Activated CD8-positive, alpha-beta memory T cell treated with anti-CD3 and anti-CD28 coated beads for 36 hours (primary cell): ENCODE data around the gene MED7. TPM values are rescaled to one million over a fixed set of nuclear protein-coding genes. Genes with fewer than 3 reads are reported as not detected.

Experiments
- CTCF ChIA-PET: fragments of 350-600 bp; sonication (Branson Sonifier 250); formaldehyde crosslinking; loops from one replicate; lab custom pipeline; 2021; ENCODE audit warnings: antibody characterized with exemption; lab: Charles Lee
- POLR2A ChIA-PET: fragments of 350-600 bp; sonication (Branson Sonifier 250); formaldehyde crosslinking; loops from one replicate; lab custom pipeline; 2021; ENCODE audit warnings: antibody characterized with exemption; lab: Charles Lee
- total RNA-seq, 2 experiments: library from RNA; stranded (reverse); gene quantifications; one replicate each; pipeline ENCODE4 v1.2.3, GENCODE V29; 2021

Gene MED7, protein sequence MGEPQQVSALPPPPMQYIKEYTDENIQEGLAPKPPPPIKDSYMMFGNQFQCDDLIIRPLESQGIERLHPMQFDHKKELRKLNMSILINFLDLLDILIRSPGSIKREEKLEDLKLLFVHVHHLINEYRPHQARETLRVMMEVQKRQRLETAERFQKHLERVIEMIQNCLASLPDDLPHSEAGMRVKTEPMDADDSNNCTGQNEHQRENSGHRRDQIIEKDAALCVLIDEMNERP
- 10 to 100 TPM; 12.2 to 12.6 TPM for total RNA-seq

GRCh38 chr5:157142317-157143126 is at the start of gene MED7:
TSS of gene MED7 (minus strand) at chr5:157142865. CDS start at chr5:157139431, 3,434 bp downstream.
- CTCF ChIA-PET: interaction anchor here (0.8 to 1.7 kb wide), 10 partner anchors 10 to 209 kb away, joined by 3 to 7 read pairs (median 3); no protein-coding TSS in a partner anchor

GRCh38 chr5:157189223-157189622 is 46.6 kb upstream of the MED7 start:
- POLR2A ChIA-PET: interaction anchor here (1.0 to 6.7 kb wide), 11 partner anchors 9 to 79 kb away, joined by 3 to 60 read pairs (median 7); partner anchors contain the start of gene ITK
- CTCF ChIA-PET: interaction anchor here (0.8 to 3.0 kb wide), 10 partner anchors 8 to 79 kb away, joined by 3 to 11 read pairs (median 5); partner anchors contain the start of gene ITK

More at GRCh38 chr5:157142317-157143126, at the start of gene MED7:
- POLR2A ChIA-PET: interaction anchor here (0.6 to 2.4 kb wide), 18 partner anchors 30 to 588 kb away, joined by 3 to 16 read pairs (median 4); partner anchors contain the start of gene ITK

- ChIA-PET POLR2A (interaction anchor here (1.5 to 6.7 kb wide), 4 partner anchors 8 to 11 kb away, joined by 4 to 60 read pairs (median 7); partner anchors contain the start of gene ITK), CTCF (interaction anchor here (1.4 to 1.7 kb wide), 3 partner anchors 11 to 80 kb away, joined by 3 to 6 read pairs (median 5); no protein-coding TSS in a partner anchor)
Observed at GRCh38 chr5:157188270-157188669, 45.6 kb upstream of the MED7 start.

DNA sequence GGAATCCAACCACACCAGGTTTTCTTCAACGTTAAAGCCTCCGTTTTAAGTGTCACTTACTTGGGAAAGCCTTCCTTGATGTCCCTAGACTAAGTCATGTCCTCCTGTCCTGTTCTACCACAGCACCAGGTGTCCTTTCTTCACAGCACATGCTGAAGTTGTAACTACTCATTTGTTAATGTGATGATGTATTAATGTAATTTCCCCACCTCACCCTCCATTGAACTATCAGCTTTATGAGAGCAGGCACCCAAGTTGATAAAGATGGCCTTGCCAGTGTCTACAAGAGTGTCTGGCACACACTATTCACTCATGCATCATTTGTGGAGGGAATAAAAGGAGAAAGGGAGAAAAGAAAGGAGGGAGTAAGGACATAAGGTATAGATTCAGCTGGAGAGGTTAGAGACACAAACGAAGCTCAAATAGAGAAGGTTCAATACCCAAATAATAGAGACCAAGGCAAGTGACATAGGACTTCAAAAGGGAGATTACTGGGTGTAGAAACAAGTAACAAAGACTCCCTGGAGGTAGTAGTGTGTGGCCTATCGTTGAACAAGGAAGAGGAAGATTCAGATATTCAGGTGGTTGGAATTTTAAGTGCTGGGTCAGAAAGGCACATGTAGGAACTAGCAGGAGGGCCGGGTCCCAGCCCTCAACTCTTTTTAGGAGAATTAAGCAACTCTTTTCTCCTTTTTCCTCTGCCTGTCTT is 44.5 kb upstream of the MED7 start:
- POLR2A ChIA-PET: interaction anchor here (0.6 to 6.7 kb wide), 15 partner anchors 8 to 85 kb away, joined by 3 to 60 read pairs (median 4); partner anchors contain the start of gene ITK
- CTCF ChIA-PET: interaction anchor here (1.0 to 1.7 kb wide), 7 partner anchors 10 to 81 kb away, joined by 3 to 6 read pairs (median 4); no protein-coding TSS in a partner anchor

DNA sequence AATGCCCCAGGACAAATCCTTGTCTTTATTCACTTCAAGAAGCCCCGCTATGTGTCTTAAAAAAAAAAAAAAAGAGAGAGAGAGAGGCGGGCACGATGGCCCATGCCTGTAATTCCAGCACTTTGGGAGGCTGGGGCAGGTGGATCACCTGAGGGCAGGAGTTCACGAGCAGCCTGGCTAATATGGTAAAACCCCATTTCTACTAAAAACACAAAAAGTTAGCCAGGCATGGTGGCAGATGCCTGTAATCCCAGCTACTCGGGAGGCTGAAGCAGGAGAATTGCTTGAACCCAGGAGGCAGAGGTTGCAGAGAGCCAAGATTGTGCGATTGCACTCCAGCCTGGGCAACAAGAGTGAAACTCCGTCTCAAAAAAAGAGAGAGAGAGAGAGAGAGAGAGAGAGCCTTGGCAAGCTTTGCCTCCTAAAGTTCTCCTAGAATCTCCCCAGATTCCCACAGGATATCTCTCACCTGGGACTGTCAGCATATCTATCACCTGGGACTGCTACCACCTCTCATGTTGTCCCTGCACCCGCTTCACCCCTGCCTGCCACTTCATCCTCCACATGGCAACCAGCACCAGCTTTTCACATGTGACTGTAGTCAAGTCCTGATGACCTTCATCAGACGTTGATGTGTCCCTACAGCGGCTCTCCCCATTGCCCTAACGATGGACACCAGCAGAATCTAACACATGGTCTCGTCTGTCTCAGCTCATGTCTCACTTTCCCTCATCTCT is 43.8 kb upstream of the MED7 start:
- CTCF ChIA-PET: interaction anchor here (1.0 to 1.6 kb wide), 5 partner anchors 10 to 38 kb away, joined by 3 to 6 read pairs (median 4); no protein-coding TSS in a partner anchor

GRCh38 chr5:157185122-157185521 is 42.5 kb upstream of the MED7 start:
- POLR2A ChIA-PET: interaction anchor here (0.6 to 2.0 kb wide), 5 partner anchors 11 to 88 kb away, joined by 4 to 15 read pairs (median 5); no protein-coding TSS in a partner anchor
- CTCF ChIA-PET: interaction anchor here (0.6 to 2.3 kb wide), 3 partner anchors 25 to 37 kb away, joined by 3 to 7 read pairs (median 4); no protein-coding TSS in a partner anchor

More for the DNA sequence above, 43.8 kb upstream of the MED7 start:
- POLR2A ChIA-PET: interaction anchor here (0.6 to 2.0 kb wide), 14 partner anchors 10 to 86 kb away, joined by 3 to 12 read pairs (median 4); no protein-coding TSS in a partner anchor

DNA sequence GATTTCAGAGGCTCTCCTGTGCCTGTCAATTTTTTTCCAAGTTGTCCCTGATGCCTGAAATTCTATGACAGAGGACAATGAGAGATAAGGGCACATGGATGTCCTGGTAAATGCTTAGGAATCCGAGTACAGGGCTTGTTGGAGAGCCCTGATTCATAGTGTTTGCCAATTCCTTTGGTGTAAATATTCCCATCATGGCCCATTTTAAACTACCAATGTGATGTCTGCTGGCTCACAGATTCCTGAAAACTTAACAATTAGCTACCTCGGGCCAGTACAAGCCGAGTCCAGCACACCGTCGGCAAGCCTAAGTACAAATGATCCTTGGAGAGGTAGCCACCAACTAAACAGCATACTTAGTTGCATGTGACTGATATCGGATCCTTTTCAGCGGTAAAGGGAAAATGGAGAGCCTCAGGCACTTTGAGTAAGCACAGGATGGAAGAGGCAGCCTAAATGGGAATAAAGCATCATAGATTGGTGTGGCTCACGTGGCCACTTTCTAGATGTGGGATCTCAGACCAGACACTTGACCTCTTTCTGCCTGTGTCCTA is 41.5 kb upstream of the MED7 start:
- ChIA-PET CTCF (interaction anchor here (0.9 to 2.3 kb wide), 4 partner anchors 14 to 42 kb away, joined by 3 to 7 read pairs (median 4); no protein-coding TSS in a partner anchor), POLR2A (interaction anchor here (0.6 to 1.5 kb wide), 5 partner anchors 10 to 89 kb away, joined by 3 to 8 read pairs (median 5); no protein-coding TSS in a partner anchor)

- ChIA-PET POLR2A (interaction anchor here (1.0 to 3.2 kb wide), 6 partner anchors 10 to 43 kb away, joined by 3 to 19 read pairs (median 7); partner anchors contain the start of gene MED7), CTCF (interaction anchor here (0.8 to 1.4 kb wide), 4 partner anchors 10 to 70 kb away, joined by 3 to 4 read pairs (median 4); no protein-coding TSS in a partner anchor)
Observed at GRCh38 chr5:157182143-157182757, 39.6 kb upstream of the MED7 start.

- POLR2A ChIA-PET: interaction anchor here (0.5 to 4.4 kb wide), 10 partner anchors 10 to 413 kb away, joined by 3 to 60 read pairs (median 6); partner anchors contain the start of gene MED7
- CTCF ChIA-PET: interaction anchor here (1.0 to 1.9 kb wide), 3 partner anchors 10 to 14 kb away, joined by 4 to 9 read pairs (median 5); no protein-coding TSS in a partner anchor
Observed at GRCh38 chr5:157180374-157181264, 38.0 kb upstream of the MED7 start, which contains the start of gene ITK. TSS of gene ITK (plus strand) at chr5:157180840. CDS start at chr5:157180978, 138 bp downstream.

DNA sequence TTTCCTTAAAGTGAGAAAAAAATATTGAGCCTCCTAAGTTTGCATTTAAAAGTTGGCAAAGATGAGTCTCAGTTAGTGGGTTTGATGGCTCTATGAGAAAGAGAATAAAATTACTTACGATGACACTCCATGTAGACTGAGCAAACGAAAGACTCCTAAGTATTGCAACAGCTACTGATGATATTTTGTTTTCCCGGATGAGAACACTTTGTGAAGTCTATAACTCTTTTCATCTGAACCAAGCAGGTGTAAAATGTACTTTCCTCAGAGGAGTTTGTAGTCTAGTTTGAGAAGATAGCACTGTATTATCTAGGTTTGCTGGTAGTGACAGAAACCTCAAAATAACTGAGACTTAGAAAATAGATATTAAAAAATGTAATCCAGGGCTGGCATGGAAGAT is 36.3 kb upstream of the MED7 start:
- ChIA-PET POLR2A (interaction anchor here (0.6 to 4.4 kb wide), 9 partner anchors 11 to 189 kb away, joined by 3 to 60 read pairs (median 6); partner anchors contain the start of gene MED7), CTCF (no interaction called here)

DNA sequence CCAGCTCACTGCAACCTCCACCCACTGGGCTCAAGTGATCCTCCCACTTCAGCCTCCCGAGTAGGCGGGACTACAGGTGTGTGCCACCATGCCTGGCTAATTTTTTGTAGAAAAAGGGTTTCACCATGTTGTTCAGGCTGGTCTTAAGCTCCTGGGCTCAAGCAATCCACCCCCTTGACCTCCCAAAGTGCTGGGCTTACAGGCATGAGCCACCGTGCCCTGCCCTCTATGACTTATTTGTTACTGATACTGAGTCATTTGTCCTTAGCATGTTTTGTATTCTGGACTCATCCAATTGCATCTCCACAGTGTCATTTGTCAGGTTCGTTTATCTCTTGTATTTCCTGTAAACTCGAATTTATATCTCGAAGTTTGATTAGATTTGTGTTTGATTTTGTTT is 35.3 kb upstream of the MED7 start:
- CTCF ChIA-PET: interaction anchor here (2.1 kb wide), 1 partner anchor 35 kb away, joined by 5 read pairs; the partner anchor contains the start of gene MED7
- POLR2A ChIA-PET: interaction anchor here (0.5 to 4.4 kb wide), 3 partner anchors 13 to 35 kb away, joined by 3 to 60 read pairs (median 3); partner anchors contain the start of gene MED7

DNA sequence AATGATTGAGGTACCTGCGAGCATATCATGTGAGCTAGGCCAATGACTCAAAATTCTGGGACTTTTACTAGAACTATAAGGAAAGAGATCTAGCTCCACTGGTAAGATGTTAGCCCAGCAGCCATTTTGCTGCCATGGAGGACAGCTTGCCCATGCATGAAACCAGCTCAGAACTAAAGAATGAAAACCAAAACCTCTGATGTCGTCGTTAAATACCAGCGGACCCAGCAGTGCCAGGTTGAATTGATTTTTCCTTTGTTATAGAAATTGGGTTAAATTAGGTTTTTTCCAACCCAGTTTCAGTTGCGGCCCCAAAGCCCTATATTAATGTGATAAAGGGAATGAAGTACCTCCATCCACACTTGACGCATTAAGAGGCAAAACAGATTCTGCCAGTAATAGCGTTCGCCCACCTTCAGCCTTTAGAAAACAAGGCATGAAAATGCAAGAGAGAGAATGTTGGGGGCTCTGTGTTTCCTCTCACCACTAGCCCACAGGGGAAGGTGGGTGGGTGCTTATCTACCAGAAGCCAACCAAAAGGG is 32.5 kb upstream of the MED7 start:
- ChIA-PET POLR2A (interaction anchor here (0.9 kb wide), 1 partner anchor 32 kb away, joined by 3 read pairs; the partner anchor contains the start of gene MED7), CTCF (interaction anchor here (1.5 kb wide), 1 partner anchor 13 kb away, joined by 4 read pairs; no protein-coding TSS in a partner anchor)

DNA sequence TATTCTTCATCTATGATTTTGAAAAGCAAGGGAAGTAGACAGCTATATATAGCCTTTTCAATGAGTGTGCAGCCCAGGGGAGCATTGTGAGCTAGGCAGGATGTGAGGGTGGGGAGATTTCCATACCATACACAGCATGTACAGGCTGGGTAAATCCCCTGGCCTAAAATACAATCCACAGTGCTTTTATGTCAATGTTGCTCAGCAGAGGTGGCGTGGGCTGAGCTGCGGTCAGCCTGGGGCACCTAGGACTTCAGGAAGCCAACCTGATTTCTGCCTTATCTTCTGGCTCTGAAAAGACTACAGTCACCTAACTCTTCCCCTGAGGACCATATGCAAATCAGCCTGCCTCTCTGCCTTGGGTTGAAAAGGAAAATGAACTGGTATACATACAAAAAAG is 29.7 kb upstream of the MED7 start:
- POLR2A ChIA-PET: interaction anchor here (0.7 to 2.0 kb wide), 7 partner anchors 10 to 47 kb away, joined by 3 to 7 read pairs (median 4); partner anchors contain the start of gene MED7
- CTCF ChIA-PET: interaction anchor here (0.6 to 2.0 kb wide), 6 partner anchors 10 to 55 kb away, joined by 3 to 10 read pairs (median 4); no protein-coding TSS in a partner anchor

DNA sequence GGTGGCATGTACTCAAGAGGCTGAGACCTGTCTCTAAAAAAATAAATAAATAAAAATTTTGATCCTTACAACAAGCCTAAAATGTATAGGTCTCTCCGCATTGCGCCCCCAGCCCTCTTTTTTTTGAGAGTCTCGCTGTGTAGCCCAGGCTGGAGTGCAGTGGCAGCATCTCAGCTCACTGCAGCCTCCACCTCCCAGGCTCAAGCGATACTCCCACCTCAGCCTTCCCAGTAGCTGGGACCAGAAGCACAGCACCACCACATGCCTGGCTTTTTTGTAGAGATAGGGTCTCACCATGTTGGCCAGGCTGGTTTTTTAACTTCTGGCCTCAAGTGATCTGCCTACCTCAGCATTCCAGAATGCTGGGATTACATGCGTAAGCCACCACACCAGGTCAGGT is 25.6 kb upstream of the MED7 start:
- POLR2A ChIA-PET: interaction anchor here (1.5 kb wide), 1 partner anchor 12 kb away, joined by 11 read pairs; the partner anchor contains the start of gene ITK
- CTCF ChIA-PET: interaction anchor here (1.2 to 1.7 kb wide), 4 partner anchors 12 to 135 kb away, joined by 3 to 5 read pairs (median 4); partner anchors contain the start of gene ITK
